HepG2 (cell line): ENCODE data around the gene CSNK1D. TPM values are rescaled to one million over a fixed set of nuclear protein-coding genes. Genes with fewer than 3 reads are reported as not detected.
A peak's percentile ranks its signal among the peaks of the same experiment; 100 is the strongest.

ENCODE experiments used
- BORCS8-MEF2B ChIP-seq: sonication (generic); formaldehyde crosslinking; IDR thresholded peaks from 2 replicates; pipeline ENCODE4 v1.8.0; 2022; ENCODE audit warnings: mild to moderate bottlenecking, missing genetic modification reagents
- ETV5 ChIP-seq: IDR thresholded peaks from 2 replicates; pipeline ENCODE4 v1.6.1; 2018; ENCODE audit warnings: missing biosample characterization, missing genetic modification reagents, inconsistent platforms, borderline replicate concordance
- FOXK1 ChIP-seq: sonication (generic); formaldehyde crosslinking; IDR thresholded peaks from 2 replicates; pipeline ENCODE4 v1.4.0; 2020; ENCODE audit warnings: low read depth, missing genetic modification reagents, borderline replicate concordance
- FOXM1 ChIP-seq: sonication (generic); formaldehyde crosslinking; IDR thresholded peaks from 2 replicates; pipeline ENCODE4 v1.5.0; 2020; ENCODE audit warnings: missing genetic modification reagents
- HNRNPUL1 ChIP-seq: fragments of 200-400 bp; formaldehyde crosslinking; IDR thresholded peaks from 2 replicates; pipeline ENCODE4 v1.6.1; 2017; ENCODE audit warnings: low read depth, mild to moderate bottlenecking, low read length, moderate library complexity
- KAT2B ChIP-seq: fragments of 150-350 bp; IDR thresholded peaks from 2 replicates; pipeline ENCODE4 v1.6.1; 2014; ENCODE audit warnings: low read depth, low read length, borderline replicate concordance
- KLF9 ChIP-seq: IDR thresholded peaks from 2 replicates; pipeline ENCODE4 v1.6.1; 2016; ENCODE audit warnings: low read depth
- RAD21 ChIP-seq: fragments of 450-650 bp; formaldehyde crosslinking; IDR thresholded peaks from 2 replicates; pipeline ENCODE4 v1.5.0; 2020; ENCODE audit warnings: mild to moderate bottlenecking
- RBM22 ChIP-seq: fragments of 200-400 bp; formaldehyde crosslinking; optimal IDR thresholded peaks from 2 replicates; pipeline ENCODE3; 2017; ENCODE audit warnings: mild to moderate bottlenecking, low read length, moderate library complexity
- RXRA ChIP-seq: sonication (generic); formaldehyde crosslinking; IDR thresholded peaks from 2 replicates; pipeline ENCODE4 v1.5.1; 2020; ENCODE audit warnings: missing genetic modification reagents
- SIX4 ChIP-seq: sonication (generic); formaldehyde crosslinking; IDR thresholded peaks from 2 replicates; pipeline ENCODE4 v1.4.0; 2020; ENCODE audit warnings: missing genetic modification reagents
- SKI ChIP-seq: fragments of 450-650 bp; IDR thresholded peaks from one replicate; pipeline ENCODE4 v1.6.1; 2018; ENCODE audit warnings: mild to moderate bottlenecking; ENCODE audit not compliant: partially characterized antibody
- SMARCE1 ChIP-seq: fragments of 450-650 bp; IDR thresholded peaks from 2 replicates; pipeline ENCODE4 v1.6.1; 2017; ENCODE audit warnings: borderline replicate concordance
- TAF1 ChIP-seq: sonication (generic); formaldehyde crosslinking; IDR thresholded peaks from 2 replicates; pipeline ENCODE4 v1.4.0; 2020; ENCODE audit warnings: missing genetic modification reagents
- THYN1 ChIP-seq: sonication (generic); formaldehyde crosslinking; IDR thresholded peaks from 2 replicates; pipeline ENCODE4 v1.8.1; 2023; ENCODE audit warnings: low read depth, mild to moderate bottlenecking, moderate library complexity, missing genetic modification reagents, borderline replicate concordance
- ZMAT3 ChIP-seq: sonication (generic); formaldehyde crosslinking; conservative IDR thresholded peaks from 2 replicates; pipeline ENCODE4 v1.7.0; 2021; ENCODE audit warnings: missing genetic modification reagents
- ZMYM2 ChIP-seq: sonication (generic); formaldehyde crosslinking; IDR thresholded peaks from 2 replicates; pipeline ENCODE4 v1.8.0; 2022; ENCODE audit warnings: mild to moderate bottlenecking, missing genetic modification reagents
- ZNF10 ChIP-seq: sonication (generic); formaldehyde crosslinking; IDR thresholded peaks from 2 replicates; pipeline ENCODE4 v1.4.0; 2020; ENCODE audit warnings: mild to moderate bottlenecking, low read depth, missing genetic modification reagents, borderline replicate concordance
- ZNF235 ChIP-seq: sonication (generic); formaldehyde crosslinking; IDR thresholded peaks from 2 replicates; pipeline ENCODE4 v1.8.1; 2023; ENCODE audit warnings: mild to moderate bottlenecking, missing genetic modification reagents, borderline replicate concordance
- ZNF468 ChIP-seq: sonication (generic); formaldehyde crosslinking; IDR thresholded peaks from 2 replicates; pipeline ENCODE4 v1.8.0; 2022; ENCODE audit warnings: mild to moderate bottlenecking, moderate library complexity, missing genetic modification reagents
- ZNF777 ChIP-seq: sonication (generic); formaldehyde crosslinking; IDR thresholded peaks from 2 replicates; pipeline ENCODE4 v1.4.0; 2020; ENCODE audit warnings: missing genetic modification reagents
- polyA plus RNA-seq, 8 experiments: library from polyadenylated mRNA; depleted of rRNA in 3 of 8; stranded (reverse) in 7 of 8; unstranded in 1 of 8; fragments of >200 nt; fragmentation: Illumina TruSeq in 4 of 8; extraction: Trizol in 4 of 8; gene quantifications; 2 replicates each; pipeline versions ENCODE4 v1.2.1 to v1.2.3, GENCODE V29; 2011 to 2016; ENCODE audit warnings: low read depth in 4 of 8, missing spikeins in 1 of 8, mixed read lengths in 1 of 8; ENCODE audit not compliant: insufficient read depth in 1 of 8
- total RNA-seq, 5 experiments: library from RNA; depleted of rRNA; stranded (reverse); fragments of >200 nt; fragmentation: Illumina TruSeq; extraction: Trizol; gene quantifications; 2 replicates each; pipeline ENCODE4 v1.2.3, GENCODE V29; 2016; ENCODE audit warnings: low read depth in 1 of 5
- TF ChIP-seq, protein P1 (sequence below): sonication (generic); formaldehyde crosslinking; IDR thresholded peaks from 2 replicates; pipeline ENCODE4 v1.4.0; 2020; ENCODE audit warnings: missing genetic modification reagents, mild to moderate bottlenecking, borderline replicate concordance
- TF ChIP-seq, protein P2 (sequence below): sonication (generic); formaldehyde crosslinking; IDR thresholded peaks from 2 replicates; pipeline ENCODE4 v1.4.0; 2020; ENCODE audit warnings: missing genetic modification reagents
- TF ChIP-seq, protein P3 (sequence below): sonication (generic); formaldehyde crosslinking; conservative IDR thresholded peaks from 2 replicates; pipeline ENCODE4 v1.8.1; 2023; ENCODE audit warnings: missing genetic modification reagents
- TF ChIP-seq, protein P4 (sequence below): sonication (generic); formaldehyde crosslinking; IDR thresholded peaks from 2 replicates; pipeline ENCODE4 v1.5.0; 2020; ENCODE audit warnings: missing genetic modification reagents

Gene CSNK1D
- total and polyA plus RNA-seq, 2 of the 13 experiments (the other 11 are each of a cell fraction or from before 2014, with no cell fraction given) = 31.5 to 128 TPM

DNA sequence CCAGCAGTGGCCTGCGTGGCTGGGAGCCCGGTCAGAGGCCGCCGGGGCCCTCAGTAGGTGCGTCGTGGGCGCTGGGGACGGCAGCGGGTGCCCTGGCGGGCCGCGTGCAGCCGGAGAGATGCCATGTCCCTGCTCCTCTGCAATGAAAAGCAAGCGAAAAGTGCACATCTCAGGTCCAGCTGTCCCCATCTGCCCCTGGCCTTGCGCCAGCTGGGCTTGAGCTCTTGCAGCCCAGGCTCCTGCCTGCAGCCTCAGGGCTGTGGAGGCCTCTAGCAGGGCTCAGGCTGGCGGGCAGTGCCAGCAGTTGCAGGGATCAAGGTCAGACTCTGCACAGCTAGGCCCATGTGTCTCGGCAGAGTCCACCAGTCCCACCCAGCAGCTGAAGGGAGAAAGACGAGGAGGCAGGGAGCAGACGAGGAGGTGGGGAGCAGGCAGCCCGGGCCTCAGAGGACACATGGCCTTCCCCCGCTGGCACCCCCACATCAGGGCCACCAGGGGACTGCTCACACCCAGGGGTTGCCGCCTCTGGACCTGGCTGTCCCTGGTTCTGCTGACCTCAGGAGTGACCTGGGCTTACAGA lies 33.5 kb downstream of the CSNK1D start (continued):
- peak; percentile 62 for TF ChIP-seq BORCS8-MEF2B (CRISPR knock-in tag)
- TF ChIP-seq ZNF468 (CRISPR knock-in tag) = peak; percentile 18; the same call in 1 of the 2 replicates
- TF ChIP-seq ETV5 (CRISPR knock-in tag) = no peak; the same call in 1 of the 2 replicates
- TF ChIP-seq KLF9 (CRISPR knock-in tag) = no peak; the same call in 1 of the 2 replicates
- no peak for TF ChIP-seq HNRNPUL1
- peak; percentile 88; the same call in 1 of the 2 replicates for TF ChIP-seq ZMAT3 (CRISPR knock-in tag)
- no peak for TF ChIP-seq THYN1 (CRISPR knock-in tag)
- TF ChIP-seq, protein P1, sequence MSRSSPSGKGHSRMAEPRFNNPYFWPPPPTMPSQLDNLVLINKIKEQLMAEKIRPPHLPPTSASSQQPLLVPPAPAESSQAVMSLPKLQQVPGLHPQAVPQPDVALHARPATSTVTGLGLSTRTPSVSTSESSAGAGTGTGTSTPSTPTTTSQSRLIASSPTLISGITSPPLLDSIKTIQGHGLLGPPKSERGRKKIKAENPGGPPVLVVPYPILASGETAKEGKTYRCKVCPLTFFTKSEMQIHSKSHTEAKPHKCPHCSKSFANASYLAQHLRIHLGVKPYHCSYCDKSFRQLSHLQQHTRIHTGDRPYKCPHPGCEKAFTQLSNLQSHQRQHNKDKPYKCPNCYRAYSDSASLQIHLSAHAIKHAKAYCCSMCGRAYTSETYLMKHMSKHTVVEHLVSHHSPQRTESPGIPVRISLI (CRISPR knock-in tag) = no peak
- no peak for TF ChIP-seq ZNF777 (CRISPR knock-in tag)
- TF ChIP-seq RAD21 (CRISPR knock-in tag) = no peak; the same call in 1 of the 2 replicates
- peak; percentile 76 for TF ChIP-seq SKI
- no peak for TF ChIP-seq FOXK1 (CRISPR knock-in tag)
- TF ChIP-seq ZNF235 (CRISPR knock-in tag) = 0 out of 2 replicates have a peak, but pooled peaks have one; percentile 9
- peak; percentile 94 for TF ChIP-seq RXRA (CRISPR knock-in tag)
- TF ChIP-seq KAT2B = no peak
- TF ChIP-seq, protein P2, sequence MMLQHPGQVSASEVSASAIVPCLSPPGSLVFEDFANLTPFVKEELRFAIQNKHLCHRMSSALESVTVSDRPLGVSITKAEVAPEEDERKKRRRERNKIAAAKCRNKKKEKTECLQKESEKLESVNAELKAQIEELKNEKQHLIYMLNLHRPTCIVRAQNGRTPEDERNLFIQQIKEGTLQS (CRISPR knock-in tag) = no peak
- peak; percentile 11; the same call in 1 of the 2 replicates for TF ChIP-seq ZMYM2 (CRISPR knock-in tag)
- no peak; the same call in 1 of the 2 replicates for TF ChIP-seq TAF1
- TF ChIP-seq, protein P3, sequence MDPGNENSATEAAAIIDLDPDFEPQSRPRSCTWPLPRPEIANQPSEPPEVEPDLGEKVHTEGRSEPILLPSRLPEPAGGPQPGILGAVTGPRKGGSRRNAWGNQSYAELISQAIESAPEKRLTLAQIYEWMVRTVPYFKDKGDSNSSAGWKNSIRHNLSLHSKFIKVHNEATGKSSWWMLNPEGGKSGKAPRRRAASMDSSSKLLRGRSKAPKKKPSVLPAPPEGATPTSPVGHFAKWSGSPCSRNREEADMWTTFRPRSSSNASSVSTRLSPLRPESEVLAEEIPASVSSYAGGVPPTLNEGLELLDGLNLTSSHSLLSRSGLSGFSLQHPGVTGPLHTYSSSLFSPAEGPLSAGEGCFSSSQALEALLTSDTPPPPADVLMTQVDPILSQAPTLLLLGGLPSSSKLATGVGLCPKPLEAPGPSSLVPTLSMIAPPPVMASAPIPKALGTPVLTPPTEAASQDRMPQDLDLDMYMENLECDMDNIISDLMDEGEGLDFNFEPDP (CRISPR knock-in tag) = 0 out of 2 replicates have a peak, but pooled peaks have one; percentile 84
- 0 out of 2 replicates have a peak, but pooled peaks have one; percentile 47 for TF ChIP-seq ZNF10
- TF ChIP-seq RBM22 = no peak
- no peak for TF ChIP-seq SIX4
- TF ChIP-seq, protein P4, sequence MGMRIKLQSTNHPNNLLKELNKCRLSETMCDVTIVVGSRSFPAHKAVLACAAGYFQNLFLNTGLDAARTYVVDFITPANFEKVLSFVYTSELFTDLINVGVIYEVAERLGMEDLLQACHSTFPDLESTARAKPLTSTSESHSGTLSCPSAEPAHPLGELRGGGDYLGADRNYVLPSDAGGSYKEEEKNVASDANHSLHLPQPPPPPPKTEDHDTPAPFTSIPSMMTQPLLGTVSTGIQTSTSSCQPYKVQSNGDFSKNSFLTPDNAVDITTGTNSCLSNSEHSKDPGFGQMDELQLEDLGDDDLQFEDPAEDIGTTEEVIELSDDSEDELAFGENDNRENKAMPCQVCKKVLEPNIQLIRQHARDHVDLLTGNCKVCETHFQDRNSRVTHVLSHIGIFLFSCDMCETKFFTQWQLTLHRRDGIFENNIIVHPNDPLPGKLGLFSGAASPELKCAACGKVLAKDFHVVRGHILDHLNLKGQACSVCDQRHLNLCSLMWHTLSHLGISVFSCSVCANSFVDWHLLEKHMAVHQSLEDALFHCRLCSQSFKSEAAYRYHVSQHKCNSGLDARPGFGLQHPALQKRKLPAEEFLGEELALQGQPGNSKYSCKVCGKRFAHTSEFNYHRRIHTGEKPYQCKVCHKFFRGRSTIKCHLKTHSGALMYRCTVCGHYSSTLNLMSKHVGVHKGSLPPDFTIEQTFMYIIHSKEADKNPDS (CRISPR knock-in tag) = no peak; the same call in none of the 2 replicates
- TF ChIP-seq SMARCE1 = no peak
- TF ChIP-seq FOXM1 (CRISPR knock-in tag) = no peak
